ENCODE data around the gene ACOT11. TPM values are rescaled to one million over a fixed set of nuclear protein-coding genes. Genes with fewer than 3 reads are reported as not detected.

The ACOT11 gene
- total and polyA plus RNA-seq, 2 of the 4 experiments (the other 2 are of a cell fraction) = 2.5 to 2.7 TPM

GRCh38 chr1:54538538-54538937 lies 9.5 kb upstream of the ACOT11 start:
- in situ Hi-C loops (cut with MboI; ENCODE audit: low sequenced_read_pairs) = no loop called here
- Histone ChIP-seq H3K9ac (ENCODE audit: low read depth, low read length) (no peak overlapping the region), H3K36me3 (ENCODE audit: control insufficient read depth, insufficient read depth, low read length) (no peaks in the 10 kb centered on the region), H3K4ac (ENCODE audit: low read depth, low read length) (no peak overlapping the region), H4K91ac (ENCODE audit: insufficient read depth, low read depth, low read length) (no peak overlapping the region), H4K8ac (ENCODE audit: low read depth in 2 of 2, low read length in 2 of 2) (no peak overlapping the region), H3K14ac (replicated peaks; ENCODE audit: low read depth, low read length) (no peak overlapping the region), H4K5ac (ENCODE audit: low read depth, low read length) (no peak overlapping the region), H3K9me1 (ENCODE audit: insufficient read depth, low read length) (peaks cover 12% of the 10 kb centered on the region; the same call in 1 of the 2 replicates), H3K27ac (ENCODE audit: insufficient read depth, low read length) (no peak overlapping the region), H3K9me3 (ENCODE audit: control insufficient read depth, insufficient read depth, low read length) (no peaks in the 10 kb centered on the region), H2AK9ac (replicated peaks; ENCODE audit: low read depth, low read length, poor library complexity) (no peak overlapping the region), H3K4me2 (ENCODE audit: low read depth, low read length) (no peak overlapping the region), H3K23ac (ENCODE audit: low read depth, low read length) (no peak overlapping the region), H3K4me1 (ENCODE audit: control insufficient read depth, insufficient read depth, low read length) (peaks cover 10% of the 10 kb centered on the region), H3K4me3 (ENCODE audit: insufficient read depth, low read depth, low read length) (no peak overlapping the region), H2AK5ac (ENCODE audit: low read depth, low read length) (no peak overlapping the region), H2BK15ac (ENCODE audit: low read depth, low read length) (no peak overlapping the region), H3K56ac (ENCODE audit: extremely low read depth, insufficient read depth, low read length) (no peak overlapping the region), H2BK20ac (ENCODE audit: low read depth, low read length) (no peak overlapping the region), H3K79me1 (ENCODE audit: low read depth in 1 of 2, low read length in 2 of 2) (0 out of 4 replicates have a peak, but pooled peaks cover 0 to 3% of the 10 kb centered on the region in 2 experiments), H2AFZ (replicated peaks; ENCODE audit: low read length, poor library complexity) (no peak overlapping the region), H2BK120ac (ENCODE audit: low read depth, low read length) (no peak overlapping the region), H3K18ac (ENCODE audit: low read depth, low read length) (no peak overlapping the region), H2BK5ac (ENCODE audit: low read depth, low read length, poor library complexity, severe bottlenecking) (no peak overlapping the region), H3K27me3 (ENCODE audit: control insufficient read depth, insufficient read depth, low read length) (peaks cover 8% of the 10 kb centered on the region), H4K20me1 (ENCODE audit: insufficient read depth, low read length) (no peaks in the 10 kb centered on the region)
- ChIA-PET CTCF (no interaction called here), POLR2A (ENCODE audit: unreplicated experiment) (interaction anchor here (0.6 kb wide), 1 partner anchor 32 kb away, joined by 4 read pairs; no protein-coding TSS in a partner anchor)
- TF ChIP-seq BHLHE40 (IDR thresholded peaks at IDR 0.05; ENCODE audit: low read depth, low read length) (no peak), RFX5 (IDR thresholded peaks at IDR 0.05; ENCODE audit: low read depth, low read length) (no peak), CEBPB (IDR thresholded peaks at IDR 0.05; ENCODE audit: low read depth, low read length) (no peak), CHD1 (IDR thresholded peaks at IDR 0.05; ENCODE audit: low read depth, low read length) (no peak), MAZ (IDR thresholded peaks at IDR 0.05; ENCODE audit: borderline replicate concordance, low read depth, low read length) (no peak), MXI1 (IDR thresholded peaks at IDR 0.05; ENCODE audit: borderline replicate concordance, low read depth, low read length) (no peak), FOS (IDR thresholded peaks at IDR 0.05; ENCODE audit: low read depth, low read length) (no peak), RCOR1 (IDR thresholded peaks at IDR 0.05; ENCODE audit: insufficient replicate concordance, low read length) (no peak), CTCF (conservative IDR thresholded peaks at IDR 0.05; ENCODE audit: low read depth, low read length) (no peak), NFE2L2 (IDR thresholded peaks at IDR 0.05; ENCODE audit: low read depth, low read length) (no peak), RAD21 (IDR thresholded peaks at IDR 0.05; ENCODE audit: low read length) (no peak)
- TF ChIP-seq, protein P1, sequence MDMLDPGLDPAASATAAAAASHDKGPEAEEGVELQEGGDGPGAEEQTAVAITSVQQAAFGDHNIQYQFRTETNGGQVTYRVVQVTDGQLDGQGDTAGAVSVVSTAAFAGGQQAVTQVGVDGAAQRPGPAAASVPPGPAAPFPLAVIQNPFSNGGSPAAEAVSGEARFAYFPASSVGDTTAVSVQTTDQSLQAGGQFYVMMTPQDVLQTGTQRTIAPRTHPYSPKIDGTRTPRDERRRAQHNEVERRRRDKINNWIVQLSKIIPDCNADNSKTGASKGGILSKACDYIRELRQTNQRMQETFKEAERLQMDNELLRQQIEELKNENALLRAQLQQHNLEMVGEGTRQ (IDR thresholded peaks at IDR 0.05; ENCODE audit: low read depth, low read length) = no peak
- BruUV-seq (replicated peaks) = no TSS peak
- dilution Hi-C loops (cut with HindIII; ENCODE audit: low sequenced_read_pairs, unreplicated experiment) = no loop called here
- DNase-seq (no peak), ATAC-seq (ENCODE audit: low read depth) (no peak)
- WGBS, 2 experiments (ENCODE audit: extremely low coverage in 2 of 2, insufficient read length in 1 of 2) = 94% methylated on average over 6 of the region's 8 CpGs; no CpG with 5 or more reads in 1 of the 2 experiments
- intact Hi-C loops (cut with micrococcal nuclease) = no loop called here
